T-helper 17 cell (primary cell): ENCODE measurements around the gene KDM4B. TPM values are rescaled to one million over a fixed set of nuclear protein-coding genes. Genes with fewer than 3 reads are reported as not detected.

Experiments
- ATAC-seq: fragments of 150-1000 bp; cut with Tn5 transposase; 2 replicates; pipeline ENCODE4 v1.10.0; 2021; ENCODE audit warnings: mild to moderate bottlenecking, moderate library complexity
- DNase-seq, 3 donors: peaks; one replicate each; pipeline versions ENCODE4 v3.0.0 to v3.0.0-alpha.2; 2020 to 2021
- H3K9me3 ChIP-seq: one replicate; pipeline ENCODE4 v1.7.0; 2013; ENCODE audit warnings: low read length, mild to moderate bottlenecking; ENCODE audit not compliant: control insufficient read depth, poor library complexity, severe bottlenecking
- H3K27ac Mint-ChIP-seq: one replicate; pipeline ENCODE4 v1.8.0; 2022; ENCODE audit warnings: mild to moderate bottlenecking, moderate library complexity, mixed read lengths
- H3K27me3 Mint-ChIP-seq: one replicate; pipeline ENCODE4 v1.8.0; 2022; ENCODE audit warnings: mixed read lengths
- H3K36me3 Mint-ChIP-seq: one replicate; pipeline ENCODE4 v1.8.0; 2022; ENCODE audit warnings: low read depth, mixed read lengths
- H3K4me1 Mint-ChIP-seq: one replicate; pipeline ENCODE4 v1.8.0; 2022; ENCODE audit warnings: mild to moderate bottlenecking, mixed read lengths
- H3K4me3 Mint-ChIP-seq: one replicate; pipeline ENCODE4 v1.8.0; 2022; ENCODE audit warnings: mild to moderate bottlenecking, moderate library complexity, mixed read lengths
- total RNA-seq, 4 donors: library from RNA in 2 of 4; stranded (reverse) in 2 of 4; gene quantifications; one replicate each; pipeline ENCODE4 v1.2.3 and lab custom pipeline; 2022 to 2026

Gene KDM4B
- total RNA-seq, 2 donors from 2014 or later, result 37.6 to 42.2 TPM

DNA sequence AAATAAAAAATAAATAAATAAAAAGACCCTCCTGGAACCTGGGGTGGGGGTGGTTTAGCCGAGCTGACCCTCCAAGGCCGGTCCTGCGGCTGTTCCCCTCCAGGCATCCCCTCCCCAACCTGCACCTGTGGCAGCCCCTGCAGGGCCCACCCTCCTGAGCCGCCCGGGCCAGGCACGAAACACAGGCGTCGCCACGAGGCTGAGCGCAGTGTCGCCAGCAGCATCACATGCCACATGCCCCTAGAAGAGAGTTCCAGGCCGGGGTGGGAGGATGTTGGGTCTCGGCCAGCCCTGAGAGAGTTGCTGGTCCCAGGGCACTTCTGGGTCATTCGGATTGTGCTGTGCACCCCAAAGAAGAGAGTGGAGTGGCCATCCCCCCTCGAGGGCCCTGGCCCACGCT is 82.0 kb downstream of the KDM4B start:
- DNase-seq (no peak), ATAC-seq (no peak)
- H3K4me1 Mint-ChIP-seq, result peaks cover 10% of the 10 kb centered on the region
- H3K36me3 Mint-ChIP-seq, result no peaks in the 10 kb centered on the region
- no peaks in the 10 kb centered on the region for H3K27me3 Mint-ChIP-seq
- no peak overlapping the region for H3K27ac Mint-ChIP-seq
- H3K9me3 ChIP-seq, result no peaks in the 10 kb centered on the region
- H3K4me3 Mint-ChIP-seq, result no peak overlapping the region

GRCh38 chr19:5051619-5052018 is 82.7 kb downstream of the KDM4B start:
- DNase-seq (no peak), ATAC-seq (no peak)
- Mint-ChIP-seq H3K4me3 (no peak overlapping the region), H3K27ac (no peak overlapping the region), H3K27me3 (no peaks in the 10 kb centered on the region), H3K36me3 (no peaks in the 10 kb centered on the region), H3K4me1 (peaks cover 10% of the 10 kb centered on the region)
- no peaks in the 10 kb centered on the region for H3K9me3 ChIP-seq

DNA sequence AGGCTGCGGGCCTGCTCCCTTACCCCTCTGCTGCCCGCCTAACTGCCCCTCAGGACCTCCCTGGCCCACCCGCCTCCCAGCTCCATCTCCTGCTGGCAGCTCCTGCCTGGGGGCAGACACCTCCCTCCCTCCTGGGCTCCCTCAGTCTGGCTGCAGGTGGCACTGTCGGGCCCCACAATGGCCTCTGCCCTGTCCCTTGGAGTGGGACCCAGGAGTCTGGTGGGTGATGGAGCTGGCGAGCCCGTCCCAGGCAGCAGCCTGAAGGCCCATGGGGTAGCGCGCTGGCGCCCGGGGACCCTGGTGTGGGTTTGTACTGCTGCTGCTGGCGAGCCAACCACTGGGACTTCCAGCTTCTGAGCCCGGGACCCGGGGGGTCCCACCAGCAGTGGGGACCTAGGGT is 83.6 kb downstream of the KDM4B start:
- H3K27ac Mint-ChIP-seq, result no peak overlapping the region
- no peaks in the 10 kb centered on the region for H3K27me3 Mint-ChIP-seq
- no peak overlapping the region for H3K4me3 Mint-ChIP-seq
- H3K9me3 ChIP-seq, result no peaks in the 10 kb centered on the region
- DNase-seq, result no peak
- no peak for ATAC-seq
- peaks cover 10% of the 10 kb centered on the region for H3K4me1 Mint-ChIP-seq
- peaks cover under 1% of the 10 kb centered on the region for H3K36me3 Mint-ChIP-seq

- no peaks in the 10 kb centered on the region for H3K9me3 ChIP-seq
- peaks cover 2% of the 10 kb centered on the region for H3K36me3 Mint-ChIP-seq
These were observed 84.1 kb downstream of the KDM4B start for GRCh38 chr19:5052945-5053485.

DNA sequence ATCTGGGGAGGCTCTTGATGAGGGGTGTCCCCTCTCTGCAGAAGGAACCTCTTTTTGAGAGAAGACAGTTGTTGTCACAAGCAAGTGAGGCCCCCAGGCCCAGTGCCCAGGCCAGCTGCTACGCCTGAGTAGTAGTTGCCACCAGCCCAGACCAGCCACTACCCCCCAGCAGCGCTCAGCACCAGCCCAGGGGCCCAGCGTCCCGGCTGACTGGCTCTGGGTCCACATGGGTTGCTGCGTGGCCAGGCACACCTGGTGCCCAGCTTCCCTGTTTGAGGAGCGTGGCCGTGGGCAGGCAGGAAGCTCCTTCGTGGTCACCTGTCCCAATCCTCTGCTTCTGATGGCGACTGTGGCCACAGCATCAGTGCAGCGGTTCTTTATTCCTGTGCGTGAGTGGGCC is 84.7 kb downstream of the KDM4B start:
- Mint-ChIP-seq H3K36me3 (peaks cover 2% of the 10 kb centered on the region), H3K4me3 (no peak overlapping the region), H3K27me3 (no peaks in the 10 kb centered on the region), H3K27ac (no peak overlapping the region), H3K4me1 (peaks cover 5% of the 10 kb centered on the region)
- no peaks in the 10 kb centered on the region for H3K9me3 ChIP-seq
- ATAC-seq, result no peak
- DNase-seq, result no peak

More at GRCh38 chr19:5052945-5053485, 84.1 kb downstream of the KDM4B start:
- no peak for DNase-seq
- no peaks in the 10 kb centered on the region for H3K27me3 Mint-ChIP-seq
- no peak overlapping the region for H3K27ac Mint-ChIP-seq
- peaks cover 10% of the 10 kb centered on the region for H3K4me1 Mint-ChIP-seq
- no peak for ATAC-seq
- H3K4me3 Mint-ChIP-seq, result no peak overlapping the region

DNA sequence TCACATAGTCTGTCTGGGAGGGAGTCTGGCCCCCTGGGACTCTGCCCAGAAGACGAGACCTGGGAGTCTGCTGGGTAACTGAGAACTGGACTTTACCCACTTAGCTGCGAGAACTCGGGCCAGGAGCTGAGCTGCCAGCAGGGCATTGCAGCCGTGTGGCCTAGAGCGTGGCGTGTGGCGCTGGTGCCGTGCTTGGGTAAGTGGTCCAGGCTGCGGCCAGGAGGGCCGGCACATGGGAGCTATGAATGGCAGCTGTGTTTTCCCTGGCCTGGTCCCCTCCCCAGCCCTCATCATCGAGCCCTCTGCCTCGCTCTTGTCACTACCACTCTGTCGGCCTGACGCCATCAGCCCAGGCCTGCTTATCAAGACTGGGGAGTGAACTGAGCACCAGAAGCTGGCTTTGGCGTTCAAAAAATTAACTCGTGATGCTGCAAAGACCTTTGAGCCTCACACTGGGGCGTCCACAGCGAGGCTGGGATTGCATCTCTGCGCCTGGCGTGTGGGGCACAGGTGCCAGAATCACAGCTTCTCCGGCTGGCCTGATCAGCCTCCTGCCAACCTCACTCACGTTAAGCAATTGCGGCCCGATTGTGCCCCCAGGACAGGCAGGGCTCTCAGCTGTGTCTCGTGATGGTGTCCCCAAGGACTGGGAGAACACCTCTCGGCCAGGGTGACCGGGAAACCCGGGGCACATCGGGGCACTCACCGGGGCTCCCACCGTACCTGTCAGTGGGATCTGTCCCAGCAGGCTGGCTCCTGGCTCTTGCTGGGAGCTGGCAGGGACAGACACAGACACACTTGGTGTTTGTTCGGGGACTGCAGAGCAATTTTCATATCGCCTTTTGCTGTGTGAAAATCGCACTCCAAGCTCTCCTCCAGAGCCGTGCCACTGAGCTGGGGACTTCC is 85.9 kb downstream of the KDM4B start:
- no peaks in the 10 kb centered on the region for H3K27me3 Mint-ChIP-seq
- DNase-seq, result no peak
- peaks cover 2% of the 10 kb centered on the region for H3K36me3 Mint-ChIP-seq
- ATAC-seq, result no peak
- H3K27ac Mint-ChIP-seq, result no peak overlapping the region
- H3K9me3 ChIP-seq, result no peaks in the 10 kb centered on the region
- H3K4me3 Mint-ChIP-seq, result no peak overlapping the region
- H3K4me1 Mint-ChIP-seq, result peaks cover 5% of the 10 kb centered on the region

- no peak overlapping the region for H3K27ac Mint-ChIP-seq
- no peaks in the 10 kb centered on the region for H3K9me3 ChIP-seq
- H3K4me1 Mint-ChIP-seq, result peaks cover 5% of the 10 kb centered on the region
- DNase-seq, result no peak
- H3K36me3 Mint-ChIP-seq, result peaks cover 2% of the 10 kb centered on the region
- no peaks in the 10 kb centered on the region for H3K27me3 Mint-ChIP-seq
- ATAC-seq, result no peak
- no peak overlapping the region for H3K4me3 Mint-ChIP-seq
These were observed 86.5 kb downstream of the KDM4B start for GRCh38 chr19:5055457-5055776.

DNA sequence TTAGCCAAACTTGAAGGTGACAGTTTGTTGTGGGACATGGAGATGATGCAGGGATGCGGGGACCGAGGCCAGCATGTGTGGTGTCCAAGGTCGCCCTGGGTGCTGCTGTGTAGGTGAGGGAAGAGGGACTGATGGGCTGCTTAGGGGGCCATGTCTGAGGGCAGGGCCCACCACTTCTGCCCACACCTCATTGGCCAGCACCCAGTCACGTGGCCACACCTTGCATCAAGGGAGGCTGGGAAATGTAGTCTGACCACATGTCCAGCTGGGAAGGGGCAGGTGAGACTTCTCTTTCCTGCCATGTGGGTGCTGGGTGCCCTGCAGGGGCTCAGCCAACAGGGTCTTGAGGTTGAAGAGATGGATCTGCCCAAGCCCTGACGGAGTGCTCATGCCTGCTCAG is 88.9 kb downstream of the KDM4B start:
- ATAC-seq (no peak), DNase-seq (no peak)
- Mint-ChIP-seq H3K27ac (no peak overlapping the region), H3K4me3 (no peak overlapping the region), H3K27me3 (no peaks in the 10 kb centered on the region), H3K36me3 (peaks cover 4% of the 10 kb centered on the region), H3K4me1 (peaks cover 5% of the 10 kb centered on the region)
- H3K9me3 ChIP-seq, result no peaks in the 10 kb centered on the region

GRCh38 chr19:5058521-5059212 is 89.8 kb downstream of the KDM4B start:
- Mint-ChIP-seq H3K27me3 (no peaks in the 10 kb centered on the region), H3K4me3 (no peak overlapping the region), H3K4me1 (peaks cover 2% of the 10 kb centered on the region), H3K36me3 (peaks cover 4% of the 10 kb centered on the region), H3K27ac (no peak overlapping the region)
- H3K9me3 ChIP-seq, result no peaks in the 10 kb centered on the region
- ATAC-seq, result no peak
- DNase-seq, result no peak

DNA sequence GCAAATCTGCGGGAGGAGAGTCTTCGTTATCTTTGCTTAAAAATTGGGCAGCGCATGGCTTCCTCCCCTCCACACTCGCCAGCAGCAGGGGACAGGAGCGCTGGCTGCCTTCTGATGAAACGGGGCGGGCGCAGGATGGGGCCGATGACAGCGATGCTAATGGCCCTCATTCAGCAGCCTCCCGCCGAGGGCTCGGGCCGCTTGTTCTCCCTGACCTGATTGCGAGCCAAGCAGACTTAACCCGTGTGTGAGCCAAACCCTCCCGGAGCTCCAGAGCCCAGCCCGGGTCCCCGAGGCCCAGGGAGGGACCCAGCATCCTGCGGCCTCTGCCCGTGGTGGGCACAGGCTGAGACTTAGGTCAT is 90.3 kb downstream of the KDM4B start:
- Mint-ChIP-seq H3K4me1 (peaks cover 2% of the 10 kb centered on the region), H3K36me3 (peaks cover 4% of the 10 kb centered on the region), H3K27me3 (no peaks in the 10 kb centered on the region), H3K4me3 (no peak overlapping the region), H3K27ac (no peak overlapping the region)
- ATAC-seq (no peak), DNase-seq (no peak)
- H3K9me3 ChIP-seq, result no peaks in the 10 kb centered on the region

DNA sequence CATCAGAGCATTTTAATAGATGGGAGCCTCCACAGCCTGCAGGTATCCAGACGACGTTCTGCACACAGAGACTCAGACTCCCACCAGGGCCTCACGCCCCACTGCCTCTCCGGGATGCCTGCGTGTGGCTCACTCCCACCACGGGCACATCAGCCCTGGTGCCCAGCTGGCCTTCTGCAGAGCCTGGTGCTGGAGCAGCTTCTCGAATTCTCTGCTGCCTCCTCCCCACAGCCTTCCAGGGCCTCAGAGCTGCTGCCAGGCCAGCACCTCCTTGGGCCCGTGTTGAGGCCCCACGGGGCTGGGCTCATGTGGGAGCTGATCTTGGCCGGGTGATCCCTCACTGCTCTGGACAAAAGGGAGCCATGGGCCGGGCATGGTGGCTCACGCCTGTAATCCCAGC is 90.9 kb downstream of the KDM4B start:
- H3K36me3 Mint-ChIP-seq, result peaks cover 4% of the 10 kb centered on the region
- no peak overlapping the region for H3K4me3 Mint-ChIP-seq
- DNase-seq (no peak), ATAC-seq (no peak)
- H3K9me3 ChIP-seq, result no peaks in the 10 kb centered on the region
- H3K27me3 Mint-ChIP-seq, result no peaks in the 10 kb centered on the region
- H3K27ac Mint-ChIP-seq, result no peak overlapping the region
- peaks cover 2% of the 10 kb centered on the region for H3K4me1 Mint-ChIP-seq

DNA sequence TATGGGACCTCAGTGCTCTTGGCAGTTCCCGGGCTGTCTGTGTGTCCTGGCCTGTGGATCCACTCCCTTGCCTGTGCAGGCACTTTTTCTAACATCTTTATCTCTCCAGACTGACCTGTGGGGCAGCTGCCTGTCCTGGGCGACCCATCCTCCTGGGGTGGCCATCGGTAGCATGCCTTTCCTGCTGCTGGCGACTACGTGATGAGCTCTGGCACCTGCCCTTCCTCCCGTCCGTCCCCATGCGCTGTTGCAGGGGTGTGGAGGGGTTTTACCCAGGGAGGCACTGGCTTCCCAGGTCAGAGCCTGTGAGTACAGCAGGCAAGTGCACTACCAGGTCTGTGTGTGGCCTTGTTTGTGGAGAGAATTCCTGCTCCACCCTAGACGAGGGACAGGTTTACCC is 93.3 kb downstream of the KDM4B start:
- Mint-ChIP-seq H3K4me1 (peaks cover 1% of the 10 kb centered on the region), H3K4me3 (no peak overlapping the region), H3K27ac (no peak overlapping the region), H3K36me3 (peaks cover 4% of the 10 kb centered on the region), H3K27me3 (no peaks in the 10 kb centered on the region)
- no peak for ATAC-seq
- no peaks in the 10 kb centered on the region for H3K9me3 ChIP-seq
- DNase-seq, result no peak

DNA sequence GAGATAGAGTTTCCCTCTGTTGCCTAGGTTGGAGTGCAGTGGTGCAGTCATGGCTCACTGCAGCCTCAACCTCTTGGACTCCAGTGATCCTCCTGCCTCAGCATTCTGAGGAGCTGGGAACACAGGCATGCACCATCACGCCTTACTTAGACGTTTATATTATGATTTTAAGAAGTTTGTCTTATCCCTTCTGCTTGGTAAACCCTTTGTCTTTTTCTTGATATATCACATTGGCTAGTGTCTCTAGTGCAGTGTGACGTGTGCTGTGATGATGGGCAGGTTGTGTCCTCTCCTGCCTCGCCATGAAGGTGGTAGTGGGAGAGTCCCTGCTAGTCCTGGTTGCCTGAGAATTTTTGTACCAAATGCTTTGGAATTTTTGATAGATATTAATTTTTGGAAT is 93.9 kb downstream of the KDM4B start:
- Mint-ChIP-seq H3K36me3 (peaks cover 2% of the 10 kb centered on the region), H3K4me3 (no peak overlapping the region), H3K27me3 (no peaks in the 10 kb centered on the region)

More for the DNA sequence above, 93.9 kb downstream of the KDM4B start:
- no peak for ATAC-seq
- no peak for DNase-seq
- peaks cover 2% of the 10 kb centered on the region for H3K4me1 Mint-ChIP-seq
- no peaks in the 10 kb centered on the region for H3K9me3 ChIP-seq
- H3K27ac Mint-ChIP-seq, result no peak overlapping the region
